ENCODE data around the gene DYNC1I1. TPM values are rescaled to one million over a fixed set of nuclear protein-coding genes. Genes with fewer than 3 reads are reported as not detected.

The DYNC1I1 gene
- total RNA-seq, 1 donor from 2014 or later = 2.3 TPM

GRCh38 chr7:95817866-95818640, 45.7 kb downstream of the DYNC1I1 start:
- Histone ChIP-seq H3K27ac (no peak overlapping the region), H3K4me3 (no peak overlapping the region), H3K9me3 (no peaks in the 10 kb centered on the region), H3K27me3 (no peaks in the 10 kb centered on the region), H3K36me3 (no peaks in the 10 kb centered on the region), H3K4me1 (no peaks in the 10 kb centered on the region)
- DNase-seq (no peak), ATAC-seq (no peak)
- TF ChIP-seq CTCF (IDR thresholded peaks at IDR 0.05) = no peak
- intact Hi-C loops (cut with DNase I) = no loop called here

DNA sequence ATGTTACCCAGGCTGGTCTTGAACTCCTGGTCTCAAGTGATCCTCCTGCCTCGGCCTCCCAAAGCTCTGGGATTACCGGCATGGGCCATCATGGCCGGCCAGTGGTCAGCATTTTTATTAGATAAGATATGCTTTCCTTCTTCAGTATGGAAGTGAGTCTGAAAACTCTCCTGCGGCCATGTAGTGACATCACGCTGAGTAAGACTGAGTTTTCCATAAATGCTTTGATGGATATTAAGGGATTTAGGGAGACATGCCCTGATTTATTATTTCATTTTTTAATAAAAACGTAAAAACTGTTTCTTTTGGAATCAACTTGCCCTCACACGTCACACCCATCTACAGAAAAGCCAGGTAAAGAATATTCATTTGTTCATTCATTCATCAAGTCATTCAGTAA, 48.4 kb downstream of the DYNC1I1 start:
- DNase-seq (no peak), ATAC-seq (no peak)
- H3K4me1 ChIP-seq = no peaks in the 10 kb centered on the region
- H3K36me3 ChIP-seq = no peaks in the 10 kb centered on the region
- TF ChIP-seq CTCF (IDR thresholded peaks at IDR 0.05) = no peak
- no peak overlapping the region for H3K27ac ChIP-seq
- no peaks in the 10 kb centered on the region for H3K9me3 ChIP-seq
- intact Hi-C loops (cut with DNase I) = no loop called here
- H3K27me3 ChIP-seq = no peaks in the 10 kb centered on the region
- no peak overlapping the region for H3K4me3 ChIP-seq

GRCh38 chr7:95822717-95823116, 50.4 kb downstream of the DYNC1I1 start:
- ATAC-seq (no peak), DNase-seq (no peak)
- intact Hi-C loops (cut with DNase I) = no loop called here
- Histone ChIP-seq H3K4me1 (no peaks in the 10 kb centered on the region), H3K9me3 (no peaks in the 10 kb centered on the region), H3K4me3 (no peak overlapping the region), H3K36me3 (no peaks in the 10 kb centered on the region), H3K27me3 (no peaks in the 10 kb centered on the region), H3K27ac (no peak overlapping the region)
- TF ChIP-seq CTCF (IDR thresholded peaks at IDR 0.05) = no peak

DNA sequence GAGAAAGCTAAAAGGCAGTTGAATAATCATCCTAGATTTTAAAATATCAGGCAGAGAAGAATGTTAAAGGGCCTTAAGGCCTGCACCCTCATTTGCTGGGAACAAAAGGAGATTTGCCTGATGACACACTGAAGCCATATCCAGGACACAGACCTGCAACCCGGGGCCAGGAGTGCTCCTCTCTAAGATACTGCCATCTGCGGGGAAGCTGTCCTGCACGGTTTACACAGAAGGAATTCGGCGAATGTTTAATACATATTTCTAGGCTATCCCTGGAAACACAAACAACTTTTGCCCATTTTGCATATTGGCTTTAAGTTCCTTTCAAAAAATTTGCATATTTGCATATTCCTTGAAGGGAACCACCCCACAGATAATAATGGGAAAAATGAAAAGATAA, 52.3 kb downstream of the DYNC1I1 start:
- Histone ChIP-seq H3K9me3 (no peaks in the 10 kb centered on the region), H3K27ac (no peak overlapping the region), H3K27me3 (no peaks in the 10 kb centered on the region), H3K36me3 (no peaks in the 10 kb centered on the region), H3K4me3 (no peak overlapping the region), H3K4me1 (no peaks in the 10 kb centered on the region)
- TF ChIP-seq CTCF (IDR thresholded peaks at IDR 0.05) = no peak
- intact Hi-C loops (cut with DNase I) = no loop called here
- ATAC-seq = no peak
- no peak for DNase-seq

- Histone ChIP-seq H3K4me1 (no peaks in the 10 kb centered on the region), H3K9me3 (no peaks in the 10 kb centered on the region), H3K4me3 (no peak overlapping the region), H3K27ac (no peak overlapping the region), H3K27me3 (no peaks in the 10 kb centered on the region), H3K36me3 (no peaks in the 10 kb centered on the region)
- intact Hi-C loops (cut with DNase I) = no loop called here
- TF ChIP-seq CTCF (IDR thresholded peaks at IDR 0.05) = no peak
- ATAC-seq (no peak), DNase-seq (no peak)
These were observed 56.8 kb downstream of the DYNC1I1 start for GRCh38 chr7:95828824-95829790.
